Prostate gland (tissue), 2 donors: ENCODE results near the gene SPATA20.

Source experiments
- POLR2A ChIP-seq: fragments of 450-650 bp; IDR thresholded peaks from one replicate; pipeline ENCODE4 v1.6.1; 2016; ENCODE audit warnings: antibody characterized with exemption, mild to moderate bottlenecking
- TF ChIP-seq, protein P1 (sequence below), 4 experiments: fragments of 200-600 bp in 2 of 4; fragments of 450-650 bp in 2 of 4; sonication (generic) in 2 of 4; IDR thresholded peaks; 1 replicate in 3 of 4; 2 replicates in 1 of 4; pipeline ENCODE4 v1.5.1; 2016 to 2019; ENCODE audit warnings: antibody characterized with exemption in 4 of 4, mild to moderate bottlenecking in 2 of 4, moderate library complexity in 2 of 4

DNA sequence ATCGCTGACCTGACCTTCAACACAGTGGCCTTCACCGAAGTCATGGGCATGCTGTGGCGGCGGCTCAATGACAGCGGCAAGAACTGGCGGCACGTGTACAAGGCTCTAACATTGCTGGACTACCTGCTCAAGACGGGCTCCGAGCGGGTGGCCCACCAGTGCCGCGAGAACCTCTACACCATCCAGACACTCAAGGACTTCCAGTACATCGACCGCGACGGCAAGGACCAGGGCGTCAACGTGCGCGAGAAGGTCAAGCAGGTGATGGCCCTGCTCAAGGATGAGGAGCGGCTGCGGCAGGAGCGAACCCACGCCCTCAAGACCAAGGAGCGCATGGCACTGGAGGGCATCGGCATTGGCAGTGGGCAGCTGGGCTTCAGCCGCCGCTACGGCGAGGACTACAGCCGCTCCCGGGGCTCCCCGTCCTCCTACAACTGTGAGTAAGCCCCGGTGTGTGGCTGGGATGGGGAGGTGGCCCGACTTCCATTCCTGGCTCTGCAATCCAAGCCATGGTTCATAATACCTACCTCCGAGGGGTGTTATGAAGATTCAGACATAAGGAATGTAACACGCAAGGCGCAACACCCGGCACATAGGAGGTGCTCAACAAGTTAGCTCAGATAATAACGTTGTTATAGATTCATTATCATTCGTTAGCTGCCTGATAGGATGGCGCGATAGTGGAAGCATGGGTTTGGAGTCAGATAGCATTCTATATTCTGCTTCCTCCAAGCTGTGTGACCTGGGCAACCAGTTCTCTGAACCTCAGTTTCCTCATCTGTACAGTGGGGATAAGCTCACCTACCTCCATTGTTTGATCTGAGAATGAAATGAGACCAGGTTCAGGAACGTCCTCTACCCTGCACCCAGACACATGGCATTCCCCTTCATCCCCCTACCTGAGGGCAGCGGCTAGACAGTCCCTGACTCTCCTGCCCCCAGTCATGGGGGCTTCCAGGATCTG, 10.0 kb upstream of the SPATA20 start:
- no peak for TF ChIP-seq POLR2A
- TF ChIP-seq, protein P1, sequence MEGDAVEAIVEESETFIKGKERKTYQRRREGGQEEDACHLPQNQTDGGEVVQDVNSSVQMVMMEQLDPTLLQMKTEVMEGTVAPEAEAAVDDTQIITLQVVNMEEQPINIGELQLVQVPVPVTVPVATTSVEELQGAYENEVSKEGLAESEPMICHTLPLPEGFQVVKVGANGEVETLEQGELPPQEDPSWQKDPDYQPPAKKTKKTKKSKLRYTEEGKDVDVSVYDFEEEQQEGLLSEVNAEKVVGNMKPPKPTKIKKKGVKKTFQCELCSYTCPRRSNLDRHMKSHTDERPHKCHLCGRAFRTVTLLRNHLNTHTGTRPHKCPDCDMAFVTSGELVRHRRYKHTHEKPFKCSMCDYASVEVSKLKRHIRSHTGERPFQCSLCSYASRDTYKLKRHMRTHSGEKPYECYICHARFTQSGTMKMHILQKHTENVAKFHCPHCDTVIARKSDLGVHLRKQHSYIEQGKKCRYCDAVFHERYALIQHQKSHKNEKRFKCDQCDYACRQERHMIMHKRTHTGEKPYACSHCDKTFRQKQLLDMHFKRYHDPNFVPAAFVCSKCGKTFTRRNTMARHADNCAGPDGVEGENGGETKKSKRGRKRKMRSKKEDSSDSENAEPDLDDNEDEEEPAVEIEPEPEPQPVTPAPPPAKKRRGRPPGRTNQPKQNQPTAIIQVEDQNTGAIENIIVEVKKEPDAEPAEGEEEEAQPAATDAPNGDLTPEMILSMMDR (IDR thresholded peaks at IDR 0.05): no peak
